HG03103 (cell line): ENCODE data around the gene IGLL5.
"Not testable (repeated sequence)": the region's sequence is repeated elsewhere in the genome, so short reads cannot be mapped to it uniquely, and the experiment has no call there.

Experiments used
- ATAC-seq: cut with Tn5 transposase; IDR thresholded peaks from one replicate; pipeline ENCODE4 v1.9.1; 2021; ENCODE audit warnings: low read depth; ENCODE audit not compliant: unreplicated experiment

IGLL5 gene

GRCh38 chr22:22897947-22898346 lies 10.3 kb downstream of the IGLL5 start:
- ATAC-seq: no peak

- not testable (repeated sequence) for ATAC-seq
These were observed 10.9 kb downstream of the IGLL5 start for GRCh38 chr22:22898411-22898950.

- ATAC-seq: not testable (repeated sequence)
These were observed 11.9 kb downstream of the IGLL5 start for GRCh38 chr22:22899342-22900080.

- ATAC-seq: not testable (repeated sequence)
These were observed 13.1 kb downstream of the IGLL5 start for GRCh38 chr22:22900527-22901205.

GRCh38 chr22:22901578-22902218 lies 14.1 kb downstream of the IGLL5 start:
- no peak for ATAC-seq

- no peak for ATAC-seq
These were observed 14.8 kb downstream of the IGLL5 start for GRCh38 chr22:22902247-22903001.

- no peak for ATAC-seq
These were observed 15.8 kb downstream of the IGLL5 start for GRCh38 chr22:22903355-22903777.

- ATAC-seq: not testable (repeated sequence)
These were observed 16.2 kb downstream of the IGLL5 start for GRCh38 chr22:22903781-22904192.

GRCh38 chr22:22904736-22905135 lies 17.1 kb downstream of the IGLL5 start:
- not testable (repeated sequence) for ATAC-seq

GRCh38 chr22:22906391-22906790 lies 18.8 kb downstream of the IGLL5 start:
- ATAC-seq: not testable (repeated sequence)

- ATAC-seq: no peak
These were observed 19.4 kb downstream of the IGLL5 start for GRCh38 chr22:22906907-22907550.

- ATAC-seq: no peak
These were observed 20.2 kb downstream of the IGLL5 start for GRCh38 chr22:22907551-22908494.

GRCh38 chr22:22908495-22908861 lies 20.9 kb downstream of the IGLL5 start:
- ATAC-seq: no peak

- no peak for ATAC-seq
These were observed 21.5 kb downstream of the IGLL5 start for GRCh38 chr22:22908941-22909604.

- no peak for ATAC-seq
These were observed 22.1 kb downstream of the IGLL5 start for GRCh38 chr22:22909605-22910271.

- no peak for ATAC-seq
These were observed 22.9 kb downstream of the IGLL5 start for GRCh38 chr22:22910272-22911240.
